Gastroesophageal sphincter (tissue), 3 donors: Measurements from ENCODE around the gene LRP4.

Experiments
- CTCF ChIP-seq, 4 experiments: fragments of 200-600 bp in 2 of 4; fragments of 450-650 bp in 2 of 4; sonication (generic) in 1 of 4; IDR thresholded peaks; one replicate each; pipeline ENCODE4 v1.5.1; 2017 to 2019; ENCODE audit warnings: antibody characterized with exemption in 4 of 4, mild to moderate bottlenecking in 2 of 4, moderate library complexity in 2 of 4
- EP300 ChIP-seq: sonication (generic); formaldehyde crosslinking; IDR thresholded peaks from one replicate; pipeline ENCODE4 v1.6.1; 2017; ENCODE audit warnings: antibody characterized with exemption, mild to moderate bottlenecking
- POLR2A ChIP-seq, 2 donors: fragments of 450-650 bp; IDR thresholded peaks; one replicate each; pipeline ENCODE4 v1.6.1; 2017; ENCODE audit warnings: antibody characterized with exemption in 2 of 2, mild to moderate bottlenecking in 2 of 2, moderate library complexity in 1 of 2
- POLR2AphosphoS5 ChIP-seq: sonication (generic); formaldehyde crosslinking; IDR thresholded peaks from one replicate; pipeline ENCODE4 v1.6.1; 2017; ENCODE audit warnings: antibody characterized with exemption

- TF ChIP-seq POLR2A (IDR thresholded peaks at IDR 0.05) (no peak), CTCF (IDR thresholded peaks at IDR 0.05) (no peak), POLR2AphosphoS5 (no peak), EP300 (no peak)
These were observed 29.1 kb downstream of the LRP4 start for GRCh38 chr11:46889251-46889650.
